Hepatic stellate cell (primary cell): ENCODE data around the gene OR10A6.

Experiments used
- DNase-seq: peaks from one replicate; pipeline ENCODE4 v3.0.0; 2011; ENCODE audit warnings: low spot score

Gene OR10A6

DNA sequence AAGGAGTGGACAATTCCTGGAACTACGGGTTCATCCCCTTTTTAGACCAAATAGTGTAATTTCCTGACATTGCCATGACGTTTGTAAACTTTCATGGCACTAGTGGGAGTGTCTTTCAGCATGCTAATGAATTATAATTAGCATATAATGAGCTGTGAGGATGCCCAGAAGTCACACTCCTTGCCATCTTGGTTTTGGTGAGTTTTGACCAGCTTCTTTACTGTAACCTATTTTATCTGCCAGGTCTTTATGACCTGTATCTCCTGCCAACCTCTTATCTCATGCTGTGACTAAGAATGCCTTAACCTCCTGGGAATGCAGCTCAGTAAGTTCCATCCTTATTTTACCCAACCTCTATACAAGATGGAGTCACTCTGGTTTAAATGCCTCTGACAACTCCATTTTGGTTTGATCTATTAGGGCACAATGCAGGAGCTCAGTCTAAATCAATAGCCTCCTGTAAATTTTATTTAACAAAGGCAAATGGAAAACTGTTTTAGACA is 20.7 kb downstream of the OR10A6 start:
- no peak for DNase-seq

DNA sequence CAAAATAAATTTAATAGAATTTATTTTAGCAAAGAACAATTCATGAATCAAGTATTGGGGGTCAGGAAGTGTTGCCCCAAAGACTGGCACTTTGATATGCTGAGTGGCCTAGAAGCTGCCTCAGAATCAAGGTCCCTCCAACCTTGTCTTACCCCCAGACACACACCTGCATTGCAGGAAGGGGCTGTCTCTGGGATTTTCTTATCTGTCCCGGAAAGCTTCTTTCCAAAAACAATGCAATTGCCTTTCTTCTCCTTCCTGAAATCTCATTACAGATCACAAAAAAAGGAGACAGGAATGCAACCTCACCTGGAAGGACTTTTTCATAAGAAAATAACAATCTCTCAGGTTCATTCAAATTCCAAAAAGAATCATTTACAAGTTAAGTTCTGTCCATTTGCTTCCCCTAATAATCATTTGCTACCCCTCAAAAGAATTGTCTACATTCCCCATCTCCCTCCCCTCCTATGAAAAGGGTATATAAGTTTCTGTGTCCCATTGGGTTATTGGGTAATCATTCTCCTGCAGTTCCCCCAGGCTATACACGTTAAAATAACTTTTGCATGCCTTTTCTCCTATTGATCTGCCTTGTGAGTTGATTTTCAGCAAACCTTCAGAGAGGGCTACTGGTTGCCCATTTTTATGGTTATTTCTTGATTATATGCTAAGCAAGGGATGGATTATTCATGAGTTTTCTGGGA is 21.3 kb downstream of the OR10A6 start:
- no peak for DNase-seq

DNA sequence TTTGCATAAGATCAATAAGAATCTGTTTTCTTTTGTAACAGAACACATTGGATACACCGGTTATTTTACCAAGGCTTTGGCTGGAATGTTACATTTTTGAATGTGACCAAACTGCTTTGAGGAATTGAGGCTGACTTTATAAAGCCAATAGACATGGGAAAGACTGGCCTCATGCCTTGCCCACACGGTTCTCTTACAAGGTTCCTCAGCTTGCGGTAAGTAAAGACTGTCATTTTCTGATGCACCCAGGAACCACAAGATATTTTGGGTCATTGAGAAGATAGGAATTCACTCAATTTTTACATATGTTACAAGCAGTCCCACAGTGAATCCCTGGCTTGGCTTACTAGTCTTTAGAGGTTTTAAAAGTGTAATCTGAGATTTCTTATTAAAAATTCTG is 23.9 kb downstream of the OR10A6 start:
- DNase-seq, result no peak

DNA sequence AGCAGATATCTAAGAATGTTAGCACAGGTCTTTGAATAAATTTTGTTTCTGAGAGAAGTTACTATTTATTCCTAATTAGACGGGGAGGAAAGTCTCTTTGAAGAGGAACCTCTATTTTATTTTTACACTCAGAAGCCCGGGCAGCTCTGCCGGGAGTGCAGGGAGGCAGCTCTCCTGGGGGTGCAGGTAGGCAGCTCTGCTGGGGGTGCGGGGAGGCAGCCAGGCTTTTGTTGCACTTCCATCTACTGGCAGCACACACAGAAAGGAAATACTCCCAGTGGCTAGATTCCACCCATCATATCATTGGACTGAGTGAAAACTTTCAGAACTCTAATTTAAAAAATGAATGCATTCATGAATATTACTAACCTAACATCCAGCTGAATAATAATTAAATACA is 24.6 kb downstream of the OR10A6 start:
- DNase-seq, result no peak

DNA sequence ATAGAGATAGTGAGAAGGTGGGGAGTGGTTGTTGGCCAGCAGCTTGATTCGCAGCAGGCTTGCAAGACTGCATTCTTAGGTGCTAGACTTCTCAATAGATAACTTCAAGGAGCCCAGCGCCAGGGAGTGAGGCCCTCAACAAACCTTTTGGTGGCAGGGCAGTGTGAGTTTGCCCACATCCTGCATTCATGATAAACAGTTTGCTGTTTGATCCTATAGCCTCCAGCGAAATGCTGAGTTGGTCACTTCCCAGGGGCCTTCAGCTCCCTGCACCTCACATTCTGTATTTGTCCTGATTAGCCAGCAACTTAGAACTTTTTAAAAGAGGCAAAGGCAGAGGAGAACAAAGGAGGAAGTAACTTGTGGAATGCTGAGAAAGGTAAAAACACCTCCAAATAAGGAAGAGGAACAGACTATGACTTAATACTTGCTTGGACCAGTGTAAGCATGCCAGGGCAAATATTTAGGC is 25.1 kb downstream of the OR10A6 start:
- no peak for DNase-seq

DNA sequence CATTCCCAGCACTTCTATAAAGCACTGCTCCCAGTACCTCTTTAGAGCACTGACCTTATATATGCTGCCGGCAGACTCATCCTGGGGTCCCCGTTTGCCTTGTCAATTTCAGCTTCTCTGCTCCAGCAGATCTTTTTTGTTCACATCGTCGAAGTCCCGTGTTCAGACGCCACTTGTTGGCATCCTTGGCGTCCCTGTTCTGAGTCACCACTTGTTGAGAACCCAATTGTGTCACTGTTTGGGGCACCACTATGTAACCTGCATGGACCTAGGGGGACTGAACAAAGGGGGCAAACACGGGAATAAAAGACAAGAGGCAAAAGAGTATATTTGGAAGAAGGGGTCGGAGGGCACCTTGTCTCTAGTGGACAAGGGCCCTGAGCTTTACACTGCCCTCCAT is 25.5 kb downstream of the OR10A6 start:
- DNase-seq, result no peak

DNA sequence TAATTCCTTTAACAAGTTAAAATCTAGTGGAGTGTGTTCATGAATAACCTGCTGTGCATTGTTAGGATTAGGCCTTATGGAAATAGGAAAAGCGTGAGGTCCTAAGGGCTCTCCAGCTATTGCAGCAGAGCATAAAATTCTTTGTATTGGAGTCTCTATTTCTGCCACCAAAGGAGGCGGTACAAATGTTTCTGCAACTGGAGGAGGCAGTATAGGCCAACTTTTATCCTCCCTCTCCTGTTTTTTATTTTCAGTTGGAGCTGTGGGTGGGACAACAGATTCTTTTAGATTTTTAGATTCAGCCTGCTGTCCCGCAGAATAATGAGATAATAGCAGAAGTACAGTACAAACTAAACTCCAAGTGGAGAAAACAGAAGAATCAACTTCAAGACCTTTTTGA is 26.2 kb downstream of the OR10A6 start:
- DNase-seq, result peak; percentile 19

DNA sequence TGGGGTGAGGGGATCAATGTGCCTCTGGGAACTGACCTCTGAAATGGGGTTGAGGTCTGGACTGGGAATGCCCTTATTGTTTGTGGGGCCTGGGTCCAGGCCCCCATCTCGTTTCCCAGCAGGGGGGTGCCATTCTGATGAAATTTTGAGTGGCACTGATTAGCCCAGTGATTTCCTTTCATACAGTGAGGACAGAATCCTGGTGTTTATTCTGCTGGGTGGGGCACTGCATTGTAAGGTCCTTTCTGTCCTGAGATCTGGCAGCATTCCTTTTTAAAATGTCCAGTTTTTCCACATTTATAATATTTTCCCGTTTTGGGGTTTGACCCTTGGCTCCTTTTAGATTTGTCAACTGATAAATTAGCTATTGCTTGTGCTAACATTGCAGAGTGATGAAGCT is 27.1 kb downstream of the OR10A6 start:
- DNase-seq, result no peak

DNA sequence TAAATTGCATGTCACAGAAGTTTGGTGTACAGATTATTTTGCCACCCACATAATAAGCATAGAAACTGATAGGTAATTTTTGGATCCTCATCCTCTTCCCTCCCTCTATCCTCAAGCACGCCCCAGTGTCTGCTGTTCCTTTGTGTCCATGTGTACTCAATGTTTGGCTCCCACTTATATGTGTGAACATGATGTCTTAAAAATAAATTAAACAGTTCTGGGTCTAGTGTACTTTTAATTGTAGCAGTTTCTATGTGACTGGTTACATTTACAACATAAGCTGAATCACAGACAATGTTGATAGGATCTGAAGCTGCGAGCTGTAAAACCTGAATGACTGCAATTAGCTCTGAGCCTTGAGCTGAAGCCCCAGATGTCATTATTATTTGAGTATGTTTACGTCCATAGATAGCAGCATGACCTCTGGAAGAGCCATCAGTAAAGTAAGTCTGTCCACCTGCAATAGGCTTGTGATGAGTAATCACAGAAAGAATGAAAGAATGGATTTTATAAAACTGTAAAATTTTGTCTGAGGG is 29.7 kb downstream of the OR10A6 start:
- DNase-seq, result no peak

DNA sequence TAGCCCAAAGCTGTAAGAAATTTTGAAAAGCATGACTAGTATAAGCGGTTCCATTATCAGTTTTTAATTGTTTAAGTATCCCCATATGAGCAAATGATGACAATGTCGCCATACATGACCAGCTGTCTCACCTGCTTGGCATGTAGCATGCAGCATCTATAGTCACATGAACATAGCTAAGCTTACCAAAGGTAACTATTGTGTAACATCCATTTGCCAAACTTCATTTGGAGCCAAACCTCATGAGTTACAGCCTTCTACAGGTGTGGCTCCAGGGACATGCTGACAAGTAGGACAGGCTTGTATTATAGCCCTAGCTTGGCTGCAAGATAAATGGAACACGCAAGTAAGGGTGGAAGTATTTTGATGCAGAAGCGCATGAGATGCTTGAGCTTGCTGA is 30.4 kb downstream of the OR10A6 start:
- no peak for DNase-seq

DNA sequence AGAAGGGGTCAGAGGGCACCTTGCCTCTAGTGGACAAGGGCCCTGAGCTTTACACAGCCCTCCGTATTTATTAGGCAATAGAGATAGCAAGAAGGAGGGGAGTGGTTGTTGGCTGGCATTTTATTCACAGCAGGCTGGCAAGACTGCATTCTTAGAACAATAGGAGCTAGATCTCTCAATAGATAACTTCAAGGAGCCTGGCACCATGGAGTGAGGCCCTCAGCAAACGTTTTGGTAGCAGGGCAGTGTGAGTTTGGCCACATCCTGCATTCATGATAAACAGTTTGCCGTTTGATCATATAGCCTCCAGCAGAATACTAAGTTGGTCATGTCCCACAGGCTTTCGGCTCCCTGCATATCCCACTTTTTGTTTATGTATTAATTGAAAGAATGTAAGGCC is 31.6 kb downstream of the OR10A6 start:
- DNase-seq, result no peak

DNA sequence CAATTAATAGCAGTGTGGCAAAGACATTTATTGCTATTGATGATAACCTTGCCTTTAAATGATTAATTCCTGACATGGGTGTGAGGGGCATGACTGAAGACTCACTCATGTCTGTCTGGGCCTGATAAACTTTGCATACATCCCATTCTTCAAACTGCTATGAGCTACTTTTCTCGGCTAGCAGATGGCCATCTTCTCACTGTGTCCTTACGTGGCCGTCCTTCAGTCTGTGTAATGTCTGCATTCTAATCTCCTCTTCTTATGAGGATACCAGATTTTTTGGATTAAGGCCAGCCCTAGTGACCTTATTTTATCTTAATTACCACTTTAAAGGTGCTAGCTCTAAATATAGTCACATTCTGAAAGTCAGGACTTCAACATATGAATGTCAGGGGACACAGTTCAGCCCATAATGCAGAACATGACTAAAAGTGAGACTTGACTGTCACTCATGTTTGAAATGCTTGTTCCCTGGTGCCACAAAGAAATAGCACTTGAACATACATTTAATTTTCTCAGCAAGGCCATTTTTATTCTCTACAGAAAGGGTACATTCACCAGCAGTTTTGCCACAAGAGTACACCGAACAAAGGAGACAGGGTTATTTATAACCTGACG is 32.3 kb downstream of the OR10A6 start:
- DNase-seq, result no peak

DNA sequence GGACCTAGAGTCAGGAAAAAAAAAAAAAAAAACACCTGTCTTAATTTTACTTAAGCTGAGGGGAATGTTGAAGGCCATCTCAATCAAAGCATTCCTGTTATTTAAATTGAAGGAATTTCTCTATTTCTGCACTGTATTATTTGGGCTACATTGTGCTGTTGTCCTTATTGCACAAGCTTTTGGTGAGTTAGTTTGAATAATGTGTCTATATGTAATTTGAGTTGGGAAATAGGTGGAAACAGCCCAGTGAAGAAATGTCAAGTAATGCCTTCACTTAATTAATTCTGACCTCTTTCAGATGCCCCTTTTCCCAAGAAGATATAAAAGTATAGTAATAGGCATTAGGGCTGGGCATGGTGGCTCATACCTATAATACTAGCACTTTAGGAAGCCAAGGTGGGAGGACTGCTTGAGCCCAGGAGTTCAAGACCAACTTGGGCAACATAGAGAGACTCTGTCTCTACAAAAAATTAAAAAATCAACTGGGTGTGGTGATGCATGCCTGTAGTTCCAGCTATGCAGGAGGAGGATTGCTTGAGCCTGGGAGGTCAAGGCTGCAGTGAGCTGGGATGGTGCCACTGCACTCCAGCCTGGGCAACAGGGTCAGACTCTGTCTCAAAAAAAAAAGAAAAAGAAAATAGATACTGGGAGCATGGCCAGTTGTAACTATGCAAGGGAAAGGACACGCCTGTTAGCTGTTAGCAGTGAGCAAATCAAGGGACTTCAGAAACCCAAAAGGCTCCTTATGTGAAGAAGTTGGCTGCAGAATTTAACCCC is 34.9 kb downstream of the OR10A6 start:
- no peak for DNase-seq

DNA sequence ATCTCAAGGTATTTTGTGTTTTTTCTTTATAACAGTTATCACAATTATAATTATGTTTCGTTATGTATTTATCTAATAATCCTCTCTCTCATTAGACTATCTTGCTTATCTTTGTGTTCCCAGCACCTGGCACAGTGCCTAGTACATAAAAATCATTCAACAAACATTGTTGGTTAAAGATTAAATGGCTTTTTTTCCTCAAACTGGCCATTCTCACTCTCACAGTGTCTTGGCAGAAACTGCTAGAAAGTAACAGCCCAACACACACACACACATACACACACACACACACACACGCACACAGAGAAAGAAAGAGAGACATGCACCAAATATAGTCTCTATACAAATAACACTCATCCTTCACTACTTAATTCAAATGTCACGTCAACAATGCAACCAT is 36.8 kb downstream of the OR10A6 start:
- no peak for DNase-seq

DNA sequence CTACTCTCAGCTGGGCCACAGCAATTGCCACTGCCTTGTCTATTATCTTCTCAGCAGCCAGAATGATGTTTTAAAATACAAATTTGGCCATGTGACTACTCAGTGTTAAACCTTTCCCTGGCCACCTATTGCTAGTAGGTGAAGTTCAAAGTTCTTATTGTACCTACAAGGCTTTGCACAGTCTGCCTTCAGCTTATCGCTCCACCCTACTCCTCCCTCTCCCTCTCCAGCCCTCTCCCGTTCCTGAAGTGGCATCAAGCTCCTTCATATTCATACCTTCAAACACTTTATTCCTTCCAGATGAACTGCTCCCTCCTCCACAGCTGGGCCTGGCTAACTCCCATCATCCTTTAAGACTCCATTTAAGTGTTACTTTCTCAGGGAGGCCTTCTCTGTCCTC is 37.3 kb downstream of the OR10A6 start:
- DNase-seq, result no peak

DNA sequence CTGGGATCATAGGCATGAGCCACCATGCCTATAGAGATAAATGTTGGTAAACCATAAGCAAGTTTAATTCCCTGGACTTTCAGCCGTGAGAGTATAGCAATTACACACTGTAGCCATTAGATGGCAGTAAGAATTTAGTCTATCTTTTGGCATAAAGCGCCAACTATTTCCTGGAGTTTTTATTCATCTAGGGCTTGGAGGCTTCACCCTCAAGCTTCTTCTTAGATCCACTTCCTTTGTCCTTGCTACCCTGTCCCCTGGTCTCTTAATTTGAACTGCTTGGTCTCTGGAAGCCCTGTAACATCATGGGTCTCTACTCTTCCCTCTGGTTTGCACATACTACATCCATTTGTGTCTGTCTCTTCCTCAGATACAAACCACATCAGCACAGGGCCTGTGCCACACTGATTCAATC is 38.2 kb downstream of the OR10A6 start:
- peak; percentile 43 for DNase-seq

DNA sequence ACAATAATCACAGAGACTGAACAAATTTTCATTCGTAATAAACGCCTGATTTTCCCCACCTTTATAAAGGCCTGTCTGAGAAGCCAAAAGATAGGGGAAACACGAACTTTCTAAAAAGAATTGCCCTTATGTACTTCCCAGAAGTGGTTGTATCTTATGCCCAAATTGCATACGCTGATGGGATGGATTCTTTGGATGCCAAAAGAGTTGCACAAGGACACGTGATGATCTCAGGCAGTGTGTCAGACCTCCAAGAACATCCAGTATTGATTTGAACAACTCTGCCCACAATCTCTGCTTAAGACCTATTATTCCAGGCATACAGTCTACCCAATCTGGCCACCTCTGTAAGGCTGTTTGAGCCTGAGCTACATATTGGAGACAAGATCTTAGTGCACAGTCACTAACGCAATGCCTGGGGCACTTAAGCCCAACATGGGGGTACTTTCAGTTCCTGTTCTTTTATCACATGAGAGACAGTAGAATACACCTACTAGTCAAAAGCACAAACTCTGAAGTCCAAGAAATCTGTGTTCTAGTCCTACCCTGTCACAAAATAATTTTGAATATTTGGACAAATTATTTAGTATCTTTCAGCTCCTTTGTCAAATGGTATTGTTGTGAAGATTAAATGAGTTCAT is 38.9 kb downstream of the OR10A6 start:
- DNase-seq, result peak; percentile 54

DNA sequence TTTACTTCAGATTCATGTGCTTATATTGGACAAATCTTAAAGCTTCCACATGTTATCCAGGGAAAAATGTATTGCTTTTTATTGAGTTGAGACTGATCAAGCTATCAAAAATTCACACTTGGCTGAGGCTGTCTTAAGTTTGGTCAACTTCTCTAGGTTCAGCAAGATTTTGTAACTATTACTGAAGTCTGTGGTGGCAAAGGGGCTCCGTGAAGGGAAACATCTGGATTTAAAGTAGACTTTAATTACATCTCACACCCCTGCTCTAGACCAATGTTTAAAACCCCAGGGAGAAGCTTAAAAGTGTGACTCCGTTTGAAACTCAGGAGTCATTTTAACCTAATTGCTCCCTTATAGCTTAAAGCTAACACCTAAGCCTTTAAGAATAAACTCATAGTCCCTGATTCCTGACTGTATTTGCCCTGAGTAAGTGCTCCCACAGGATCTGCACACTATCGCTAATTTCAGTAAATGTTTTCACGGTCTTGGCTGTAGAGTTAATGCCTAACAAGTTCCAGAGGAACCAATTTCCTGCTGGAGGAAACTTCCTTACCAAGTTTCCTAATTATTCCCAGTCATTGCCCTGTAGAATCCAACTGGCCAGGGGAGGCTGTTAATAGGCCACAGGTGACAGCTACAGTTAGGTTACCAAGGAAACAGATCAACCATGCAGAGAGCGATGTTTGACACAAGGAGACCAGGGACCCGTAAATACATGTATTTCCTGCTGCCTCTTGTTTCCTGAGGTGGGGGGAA is 40.5 kb downstream of the OR10A6 start:
- DNase-seq, result no peak

DNA sequence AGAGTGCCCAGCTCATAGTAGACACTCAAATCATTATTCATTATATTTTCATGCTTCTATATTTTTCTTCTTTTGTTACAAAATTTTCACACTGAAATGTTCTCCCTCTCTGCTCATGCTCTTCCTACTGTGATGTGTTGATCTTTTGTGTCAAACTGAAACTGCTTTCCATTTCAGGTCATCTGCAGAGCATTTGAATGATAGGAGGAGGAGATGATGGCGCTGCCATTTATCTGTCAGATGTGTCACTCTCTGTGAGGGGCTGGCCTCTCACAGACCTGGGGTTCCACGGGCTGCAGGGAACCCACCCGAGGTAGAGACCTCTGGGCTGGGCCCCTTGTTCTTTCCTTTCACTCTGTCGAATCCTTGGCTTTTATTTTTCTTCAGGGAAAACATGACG is 41.1 kb downstream of the OR10A6 start:
- DNase-seq, result no peak

DNA sequence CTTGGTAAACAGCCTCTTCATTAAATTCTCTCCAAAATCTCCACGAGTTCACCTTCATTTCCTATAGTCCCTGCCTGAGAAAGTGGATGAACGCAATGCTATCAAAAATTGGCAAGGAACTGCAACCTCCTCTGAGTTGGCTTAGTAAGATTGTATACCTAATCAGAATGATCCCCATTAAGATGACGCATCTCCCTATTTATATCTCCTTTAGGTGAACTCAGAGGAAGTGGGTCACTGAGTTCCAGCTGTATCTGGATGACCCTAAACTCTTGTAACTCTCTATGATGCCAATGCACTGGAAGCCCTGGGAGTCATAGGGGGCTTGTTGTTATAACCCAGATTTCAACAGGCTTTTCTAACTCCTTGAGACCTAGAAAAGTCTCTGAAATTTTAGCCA is 48.2 kb downstream of the OR10A6 start:
- DNase-seq, result peak; percentile 32
